CD4-positive, alpha-beta T cell treated with Interleukin-12 subunit alpha and Interleukin-12 subunit beta, for 1 hour (primary cell): Measurements from ENCODE around the gene AFF1.

Source experiments
- DNase-seq: peaks from one replicate; pipeline ENCODE4 v3.0.0-alpha.2; 2020

AFF1 gene

GRCh38 chr4:87092389-87093141 is 157.8 kb downstream of the AFF1 start:
- DNase-seq: no peak

- peak; percentile 60 for DNase-seq
These were observed 158.8 kb downstream of the AFF1 start for GRCh38 chr4:87093443-87094123.

GRCh38 chr4:87097075-87097474 is 162.3 kb downstream of the AFF1 start:
- no peak for DNase-seq

GRCh38 chr4:87100168-87100567 is 165.4 kb downstream of the AFF1 start:
- DNase-seq: no peak

- no peak for DNase-seq
These were observed 166.9 kb downstream of the AFF1 start for GRCh38 chr4:87101543-87102199.

GRCh38 chr4:87103086-87103485 is 168.3 kb downstream of the AFF1 start:
- DNase-seq: no peak

- peak; percentile 59 for DNase-seq
These were observed 168.9 kb downstream of the AFF1 start for GRCh38 chr4:87103691-87104187.

- no peak for DNase-seq
These were observed 170.5 kb downstream of the AFF1 start for GRCh38 chr4:87105101-87105845.

- DNase-seq: no peak
These were observed 173.3 kb downstream of the AFF1 start for GRCh38 chr4:87108142-87108546.

GRCh38 chr4:87109121-87109520 is 174.3 kb downstream of the AFF1 start:
- DNase-seq: no peak

GRCh38 chr4:87109945-87110344 is 175.1 kb downstream of the AFF1 start:
- no peak for DNase-seq

GRCh38 chr4:87112063-87112462 is 177.3 kb downstream of the AFF1 start:
- DNase-seq: no peak

- DNase-seq: no peak
These were observed 179.6 kb downstream of the AFF1 start for GRCh38 chr4:87114245-87115062.

GRCh38 chr4:87116231-87116630 is 181.4 kb downstream of the AFF1 start:
- DNase-seq: no peak

GRCh38 chr4:87117051-87117731 is 182.4 kb downstream of the AFF1 start:
- DNase-seq: no peak

- DNase-seq: no peak
These were observed 182.9 kb downstream of the AFF1 start for GRCh38 chr4:87117732-87118075.

- DNase-seq: no peak
These were observed 183.6 kb downstream of the AFF1 start for GRCh38 chr4:87118421-87118820.

GRCh38 chr4:87118826-87119225 is 184.0 kb downstream of the AFF1 start:
- DNase-seq: no peak

GRCh38 chr4:87120010-87120409 is 185.2 kb downstream of the AFF1 start:
- DNase-seq: no peak

GRCh38 chr4:87120411-87121162 is 185.8 kb downstream of the AFF1 start:
- no peak for DNase-seq
